Activated CD8-positive, alpha-beta memory T cell treated with anti-CD3 and anti-CD28 coated beads for 1 hour (primary cell): ENCODE results near the gene ARCN1.
"Not testable (repeated sequence)": the region's sequence is repeated elsewhere in the genome, so short reads cannot be mapped to it uniquely, and the experiment has no call there.

Source experiments
- DNase-seq, 2 donors: peaks; one replicate each; pipeline ENCODE4 v3.0.0-alpha.2; 2020; ENCODE audit warnings: low read depth in 1 of 2; ENCODE audit errors: extremely low read depth in 1 of 2

Gene ARCN1

DNA sequence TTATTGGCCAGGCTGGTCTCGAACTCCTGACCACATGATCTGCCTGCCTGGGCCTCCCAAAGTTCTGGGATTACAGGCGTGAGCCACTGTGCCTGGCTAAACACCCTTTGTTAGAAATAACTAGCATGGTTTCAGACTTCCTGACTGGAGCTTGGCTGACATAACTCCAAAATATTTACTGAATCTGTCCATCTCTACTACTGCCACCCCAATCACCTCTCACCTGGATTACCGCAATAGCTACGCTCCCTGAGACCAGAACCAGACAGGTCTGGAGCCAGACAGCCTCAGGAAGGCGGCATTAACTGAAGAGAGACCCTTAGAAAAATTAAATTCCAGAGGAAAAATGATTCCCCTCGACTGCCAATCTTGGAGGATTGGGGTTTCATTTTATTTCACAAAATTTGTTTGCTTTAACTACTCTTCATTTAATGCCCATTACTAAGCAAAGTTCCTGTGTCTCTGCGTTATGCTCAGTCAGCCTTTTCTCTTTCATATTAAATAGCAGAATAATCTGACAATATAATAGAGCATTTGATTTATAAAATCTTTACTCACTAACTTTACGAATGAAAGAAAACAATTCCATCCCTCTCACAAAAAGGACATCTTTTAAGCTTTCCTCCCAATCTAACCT lies 28.1 kb upstream of the ARCN1 start:
- DNase-seq: no peak

DNA sequence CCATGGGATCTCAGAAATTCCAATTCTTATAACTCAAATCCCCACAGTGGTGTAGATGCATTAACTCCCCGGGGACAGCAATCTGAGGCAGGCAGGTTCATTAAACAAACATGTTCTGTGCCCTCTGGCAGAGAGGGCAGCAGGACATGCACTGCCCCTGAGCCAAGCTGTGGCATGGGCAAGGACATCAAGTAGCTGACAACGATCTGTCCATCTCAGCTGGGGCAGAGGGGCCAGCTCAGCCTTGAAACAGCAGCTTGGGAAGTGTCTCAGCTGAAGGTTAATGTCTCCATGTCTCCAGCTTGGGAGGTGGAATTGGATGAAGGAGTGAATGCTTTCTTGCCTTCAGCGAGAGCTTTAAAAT lies 27.6 kb upstream of the ARCN1 start:
- no peak for DNase-seq

DNA sequence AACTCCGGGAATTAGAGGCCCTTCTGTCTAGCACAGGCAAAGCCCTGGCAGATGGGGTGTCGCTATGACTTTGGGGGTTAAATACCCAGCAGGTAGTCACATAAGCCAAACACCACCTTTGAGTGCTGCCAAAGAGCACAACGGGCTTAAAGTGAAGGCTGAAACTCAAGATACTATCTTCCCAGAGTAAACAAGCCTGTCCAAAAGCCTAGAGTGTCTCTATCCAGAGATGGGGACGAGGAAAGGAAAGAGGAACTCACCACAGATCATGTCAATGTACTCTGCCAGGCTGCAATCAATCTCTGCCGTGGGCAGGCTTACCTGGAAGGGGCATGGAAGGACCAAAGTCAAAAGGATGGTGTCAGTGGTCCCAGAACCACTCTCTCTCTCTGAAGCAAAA lies 26.7 kb upstream of the ARCN1 start:
- no peak for DNase-seq

DNA sequence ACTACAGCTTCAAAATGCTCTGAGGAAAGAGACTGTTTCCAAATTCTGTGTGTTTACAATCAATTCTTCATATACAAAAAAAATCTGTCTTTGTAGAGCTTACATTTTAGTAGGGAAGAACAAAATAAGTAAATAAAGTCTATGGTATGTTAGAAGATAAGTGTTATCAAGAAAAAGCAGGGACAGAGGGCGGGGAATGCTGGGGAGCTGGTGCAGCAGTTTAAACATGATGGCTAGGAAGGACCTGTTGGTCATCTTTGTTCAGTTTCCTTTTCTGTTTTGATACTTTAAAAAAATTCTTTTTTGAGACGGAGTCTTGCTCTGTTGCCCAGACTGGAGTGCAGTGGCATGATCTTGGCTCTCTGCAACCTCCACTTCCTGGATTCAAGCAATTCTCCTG lies 25.1 kb upstream of the ARCN1 start:
- DNase-seq: no peak

DNA sequence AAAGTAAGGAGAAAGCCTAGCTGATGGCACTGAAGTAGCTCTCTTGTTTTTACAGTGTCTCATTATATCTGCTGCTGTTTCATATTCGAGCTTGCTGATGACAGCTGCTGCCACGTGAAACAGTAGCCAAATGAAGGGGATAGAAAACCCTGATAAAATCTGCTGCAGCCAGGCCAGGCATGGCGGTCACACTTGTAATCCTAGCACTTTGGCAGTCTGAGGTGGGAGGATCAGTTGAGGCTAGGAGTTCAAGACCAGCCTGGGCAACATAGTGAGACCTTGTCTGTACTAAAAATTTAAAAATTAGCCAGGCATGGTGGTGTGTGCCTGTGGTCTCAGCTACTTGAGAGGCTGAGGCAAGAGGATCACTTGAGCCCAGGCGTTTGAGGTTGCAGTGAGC lies 19.9 kb upstream of the ARCN1 start:
- DNase-seq: no peak

DNA sequence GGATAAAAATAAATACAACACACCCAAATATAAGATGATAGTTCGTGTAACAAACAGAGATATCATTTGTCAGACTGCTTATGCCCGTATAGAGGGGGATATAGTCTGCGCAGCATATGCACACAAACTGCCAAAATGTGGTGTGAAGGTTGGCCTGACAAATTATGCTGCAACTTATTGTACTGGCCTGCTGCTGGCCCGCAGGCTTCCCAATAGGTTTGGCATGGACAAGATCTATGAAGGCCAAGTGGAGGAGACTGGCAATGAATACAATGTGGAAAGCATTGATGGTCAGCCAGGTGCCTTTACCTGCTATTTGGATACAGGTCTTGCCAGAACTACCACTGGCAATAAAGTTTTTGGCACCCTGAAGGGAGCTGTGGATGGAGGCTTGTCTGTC lies 11.4 kb upstream of the ARCN1 start:
- DNase-seq: no peak

DNA sequence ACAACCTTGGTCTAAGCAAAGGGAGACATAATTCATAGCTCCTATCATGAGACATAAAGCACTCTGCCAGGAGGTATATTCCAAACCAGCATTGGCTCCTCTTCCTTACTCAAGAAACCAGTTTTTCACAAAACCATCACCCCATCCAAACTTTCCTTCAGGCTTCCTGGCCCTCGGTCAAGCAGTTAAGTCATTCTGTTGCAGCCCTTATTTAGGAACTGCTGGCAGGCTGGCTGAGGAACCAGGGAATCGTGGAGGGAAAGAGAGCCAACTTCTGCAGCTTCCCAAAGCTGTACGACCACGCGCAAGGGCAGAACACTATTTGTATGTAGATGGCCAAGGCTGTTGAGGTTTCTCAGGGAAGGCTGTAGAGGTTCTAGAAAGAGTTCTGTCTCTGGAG lies 7.2 kb upstream of the ARCN1 start:
- no peak for DNase-seq

DNA sequence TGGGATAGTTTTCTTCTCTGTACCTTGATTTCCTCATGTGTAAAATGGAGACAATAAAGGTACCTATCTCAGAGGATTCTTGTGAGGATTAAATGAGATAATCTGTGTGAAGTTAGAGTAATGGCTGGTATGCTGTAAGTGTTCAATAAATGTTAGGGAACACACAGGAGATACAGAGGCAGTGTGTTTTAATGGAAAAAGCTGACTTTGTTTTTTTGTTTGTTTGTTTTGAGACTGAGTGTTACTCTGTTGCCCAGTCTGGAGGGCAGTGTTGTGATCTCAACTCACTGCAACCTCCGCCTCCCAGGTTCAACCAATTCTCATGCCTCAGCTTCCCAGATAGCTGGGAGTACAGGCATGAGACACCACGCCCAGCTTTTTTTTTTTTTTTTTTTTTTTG lies 2.5 kb upstream of the ARCN1 start:
- no peak for DNase-seq

DNA sequence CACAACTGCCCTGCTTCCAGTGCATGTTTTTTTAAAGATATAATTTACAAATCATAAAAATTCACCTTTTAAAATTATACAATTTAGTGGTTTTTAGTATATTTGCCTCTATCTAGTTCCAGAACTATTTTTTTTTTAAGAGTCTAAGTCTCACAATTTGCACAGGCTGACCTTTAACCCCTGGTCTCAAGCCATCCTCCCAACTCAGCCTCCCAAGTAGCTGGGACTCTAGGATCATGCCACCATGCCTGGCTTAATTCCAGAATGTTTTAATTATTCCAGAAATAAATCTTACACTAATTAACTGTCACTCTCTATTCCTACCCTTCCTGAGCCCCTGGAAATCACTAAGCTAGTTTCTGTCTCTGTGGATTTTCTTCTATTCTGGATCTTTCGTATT lies 1.4 kb upstream of the ARCN1 start:
- no peak for DNase-seq

DNA sequence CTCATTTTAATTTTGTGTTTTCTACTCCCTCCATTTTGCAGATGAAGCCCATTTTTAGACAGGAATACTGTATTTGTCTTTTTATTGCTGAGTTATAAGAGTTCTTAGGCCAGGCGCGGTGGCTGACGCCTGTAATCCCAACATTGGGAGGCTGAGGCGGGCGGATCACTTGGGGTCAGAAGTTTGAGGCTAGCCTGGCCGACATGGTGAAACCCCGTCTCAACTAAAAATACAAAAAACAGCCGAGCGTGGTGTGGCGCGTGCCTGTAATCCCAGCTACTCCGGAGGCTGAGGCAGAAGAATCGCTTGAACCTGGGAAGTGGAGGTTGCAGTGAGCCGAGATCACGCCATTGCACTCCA lies 528 bp upstream of the ARCN1 start:
- DNase-seq: not testable (repeated sequence)

DNA sequence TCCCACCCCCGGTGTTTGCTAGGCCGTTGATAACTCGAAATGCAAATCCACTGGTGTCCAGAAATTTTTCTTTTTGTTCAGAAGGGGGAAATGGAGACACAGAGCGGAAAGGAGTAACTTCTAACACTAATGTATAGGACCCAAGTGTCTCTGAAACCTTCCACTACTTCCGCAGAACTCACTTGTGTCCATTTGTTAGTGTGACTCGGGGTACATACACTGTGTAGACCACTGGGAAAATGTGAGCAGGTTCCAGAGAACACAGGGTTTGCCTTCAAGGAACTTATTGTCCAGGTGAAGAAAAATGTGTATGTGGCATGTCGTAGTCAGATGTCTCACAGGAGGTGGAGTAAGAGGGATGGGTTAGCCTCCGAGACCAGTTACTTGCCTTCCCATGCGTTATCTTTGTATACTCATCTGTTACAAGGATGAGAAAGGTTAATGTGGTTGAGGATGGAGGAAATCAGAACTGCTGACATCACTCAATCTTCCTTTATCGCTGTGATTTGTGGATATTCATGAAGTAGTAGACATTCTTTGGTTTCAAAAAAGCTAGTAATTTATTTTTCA lies 857 bp downstream of the ARCN1 start:
- no peak for DNase-seq

DNA sequence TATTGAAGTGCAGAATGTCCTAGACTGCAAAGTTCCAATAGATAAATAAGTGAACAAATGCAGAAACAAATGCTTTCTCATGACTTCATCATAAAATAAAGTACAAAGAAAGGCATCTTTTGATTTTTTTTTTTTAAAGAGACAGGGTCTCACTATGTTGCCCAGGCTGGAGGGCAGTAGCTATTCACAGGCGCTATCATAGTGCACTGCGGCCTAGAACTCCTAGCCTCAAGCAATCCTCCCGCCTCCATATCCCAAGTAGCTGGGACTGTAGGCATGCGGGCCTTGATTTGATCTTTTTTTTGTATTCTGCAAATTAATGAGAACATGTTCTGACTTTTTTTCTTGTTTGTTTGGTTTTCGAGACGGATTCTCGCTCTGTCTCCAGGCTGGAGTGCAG lies 2.4 kb downstream of the ARCN1 start:
- DNase-seq: no peak

DNA sequence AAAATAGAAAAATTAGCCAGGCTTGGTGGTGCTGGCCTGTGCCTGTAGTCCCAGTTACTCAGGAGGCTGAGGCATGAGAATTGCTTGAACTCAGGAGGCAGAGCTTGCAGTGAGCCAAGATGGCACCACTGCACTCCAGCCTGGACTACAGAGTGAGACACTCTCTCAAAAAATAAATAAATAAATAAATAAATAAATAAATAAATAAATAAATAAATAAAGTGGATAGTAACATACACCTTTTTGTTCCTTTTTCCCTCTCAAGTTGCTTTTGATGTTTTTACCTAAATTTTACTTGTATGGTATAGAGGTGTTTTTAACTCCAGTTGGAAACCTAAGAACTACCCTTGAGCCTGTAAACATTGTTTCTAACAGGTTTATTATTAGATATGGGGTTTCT lies 5.8 kb downstream of the ARCN1 start:
- DNase-seq: not testable (repeated sequence)

DNA sequence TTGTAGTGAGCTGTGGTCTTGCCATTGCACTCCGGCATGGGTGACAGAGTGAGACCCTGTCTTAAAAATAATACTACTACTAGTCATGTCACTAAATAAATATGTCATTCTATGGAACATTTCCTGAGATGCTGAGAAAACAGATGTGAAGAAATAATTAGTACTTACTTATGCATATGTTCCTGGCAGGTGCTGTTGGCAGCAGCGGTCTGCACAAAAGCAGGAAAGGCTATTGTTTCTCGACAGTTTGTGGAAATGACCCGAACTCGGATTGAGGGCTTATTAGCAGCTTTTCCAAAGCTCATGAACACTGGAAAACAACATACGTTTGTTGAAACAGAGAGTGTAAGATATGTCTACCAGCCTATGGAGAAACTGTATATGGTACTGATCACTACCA lies 8.8 kb downstream of the ARCN1 start:
- no peak for DNase-seq

DNA sequence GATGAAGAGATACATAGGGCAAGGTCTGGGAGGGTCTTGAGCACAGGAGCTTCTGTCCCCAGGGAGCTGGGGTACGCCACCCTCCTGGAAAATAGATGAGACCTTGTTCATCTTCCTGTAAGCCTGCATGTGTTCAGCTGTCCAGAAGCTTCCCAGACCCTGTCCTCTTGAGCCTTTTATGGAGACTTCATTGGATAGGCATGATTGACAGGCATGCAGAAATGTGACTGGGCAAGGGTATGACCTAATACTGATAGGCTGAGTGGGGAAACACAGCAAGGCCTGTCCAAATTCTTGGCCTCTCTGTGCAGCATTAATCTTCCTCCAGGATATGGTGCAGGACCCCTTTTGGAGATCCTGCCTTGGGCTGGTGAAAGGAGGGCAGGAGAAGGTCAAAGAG lies 15.7 kb downstream of the ARCN1 start:
- DNase-seq: no peak

DNA sequence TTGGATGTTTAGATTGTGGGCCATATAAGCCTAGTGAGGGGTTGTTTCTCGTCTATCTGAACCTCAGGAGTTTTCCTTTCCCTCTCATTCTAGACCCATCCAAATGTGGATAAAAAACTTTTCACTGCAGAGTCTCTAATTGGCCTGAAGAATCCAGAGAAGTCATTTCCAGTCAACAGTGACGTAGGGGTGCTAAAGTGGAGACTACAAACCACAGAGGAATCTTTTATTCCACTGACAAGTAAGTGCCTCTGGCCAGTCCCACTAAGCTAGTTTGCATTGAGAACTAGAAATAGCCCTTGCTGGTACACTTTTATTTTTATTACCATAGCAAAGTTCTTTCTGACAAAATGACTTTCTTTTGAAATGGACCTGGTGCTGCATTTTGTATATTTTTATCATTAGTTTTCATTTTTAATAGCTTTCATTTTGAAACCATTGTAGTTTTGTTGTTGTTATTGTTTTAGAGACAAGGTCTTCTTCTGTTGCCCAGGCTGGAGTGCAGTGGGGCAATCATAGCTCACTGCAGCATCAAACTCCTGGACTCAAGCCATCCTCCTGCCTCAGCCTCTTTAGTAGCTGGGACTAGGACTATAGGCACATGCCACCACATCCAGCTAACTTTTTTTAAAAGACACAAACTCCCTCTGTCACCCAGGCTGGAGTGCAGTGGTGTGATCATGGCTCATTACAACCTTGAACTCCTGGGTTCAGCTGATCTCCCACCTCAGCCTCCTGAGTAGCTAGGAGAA lies 20.6 kb downstream of the ARCN1 start:
- DNase-seq: no peak

DNA sequence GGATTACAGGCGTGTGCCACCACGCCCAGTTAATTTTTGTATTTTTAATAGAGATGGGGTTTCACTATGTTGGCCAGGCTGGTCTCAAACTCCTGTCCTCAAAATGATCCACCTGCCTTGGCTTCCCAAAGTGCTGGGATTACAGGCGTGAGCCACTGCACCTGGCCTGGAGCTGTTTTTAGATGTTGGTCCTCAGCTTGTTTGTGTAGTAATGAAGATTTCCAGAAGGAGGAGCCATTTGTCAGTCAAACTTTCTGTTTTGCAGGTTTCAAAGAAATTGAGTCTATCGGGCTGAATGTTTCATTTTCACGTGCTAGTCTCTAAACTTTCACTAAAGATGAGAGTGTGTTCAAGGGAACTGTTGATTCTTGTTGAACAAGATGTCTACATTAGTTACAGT lies 22.8 kb downstream of the ARCN1 start:
- DNase-seq: not testable (repeated sequence)

DNA sequence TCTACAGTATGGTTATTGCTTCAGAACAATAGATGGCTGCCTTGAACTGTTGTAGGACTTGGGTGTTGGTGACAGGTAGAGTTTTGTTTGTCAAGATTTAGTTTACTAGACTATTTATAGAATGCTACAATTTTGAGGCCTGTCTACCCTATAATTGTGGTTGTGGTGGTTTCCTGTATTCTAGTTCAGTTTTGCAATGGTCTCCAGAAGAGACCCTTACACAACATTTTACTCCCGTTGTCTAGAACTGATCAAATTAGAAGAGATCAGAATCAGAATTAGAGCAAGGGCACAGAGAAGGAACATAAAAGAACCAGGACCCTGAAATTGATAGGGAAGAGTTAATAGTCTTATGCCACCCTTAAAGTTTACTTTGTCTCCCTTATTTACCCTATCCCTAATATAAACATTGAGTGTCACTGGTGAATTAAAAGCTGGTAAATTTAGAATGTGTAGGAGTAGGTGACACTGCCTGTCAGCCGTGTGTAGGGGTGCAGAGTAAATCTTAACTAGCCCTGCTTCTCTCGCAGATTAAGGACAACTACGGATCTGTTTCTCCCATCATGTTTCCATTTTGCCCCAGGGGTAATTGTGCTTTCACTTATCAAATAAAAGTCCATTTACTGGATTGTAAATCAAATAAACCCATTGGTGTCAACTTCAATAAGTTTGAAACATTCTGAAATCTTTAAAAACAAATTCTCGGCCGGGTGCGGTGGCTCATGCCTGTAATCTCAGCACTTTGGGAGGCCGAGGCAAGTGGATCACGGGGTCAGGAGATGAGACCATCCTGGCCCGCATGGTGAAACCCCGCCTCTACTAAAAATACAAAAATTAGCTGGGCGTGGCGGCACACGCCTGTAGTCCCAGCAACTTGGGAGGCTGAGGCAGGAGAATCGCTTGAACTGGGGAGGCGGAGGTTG lies 24.3 kb downstream of the ARCN1 start:
- DNase-seq: no peak

DNA sequence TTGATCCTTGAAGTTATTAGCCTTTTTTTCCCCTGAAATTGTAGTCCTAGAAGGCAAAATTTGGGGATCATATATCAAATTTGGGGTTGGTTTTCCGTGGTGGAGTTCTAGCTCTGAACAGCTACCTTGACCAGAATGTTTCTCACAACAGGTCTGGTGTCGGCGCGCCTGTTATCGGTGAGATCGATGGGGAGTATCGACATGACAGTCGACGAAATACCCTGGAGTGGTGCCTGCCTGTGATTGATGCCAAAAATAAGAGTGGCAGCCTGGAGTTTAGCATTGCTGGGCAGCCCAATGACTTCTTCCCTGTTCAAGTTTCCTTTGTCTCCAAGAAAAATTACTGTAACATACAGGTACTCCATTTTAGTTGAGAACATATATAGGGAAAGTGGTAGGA lies 25.3 kb downstream of the ARCN1 start:
- DNase-seq: no peak

DNA sequence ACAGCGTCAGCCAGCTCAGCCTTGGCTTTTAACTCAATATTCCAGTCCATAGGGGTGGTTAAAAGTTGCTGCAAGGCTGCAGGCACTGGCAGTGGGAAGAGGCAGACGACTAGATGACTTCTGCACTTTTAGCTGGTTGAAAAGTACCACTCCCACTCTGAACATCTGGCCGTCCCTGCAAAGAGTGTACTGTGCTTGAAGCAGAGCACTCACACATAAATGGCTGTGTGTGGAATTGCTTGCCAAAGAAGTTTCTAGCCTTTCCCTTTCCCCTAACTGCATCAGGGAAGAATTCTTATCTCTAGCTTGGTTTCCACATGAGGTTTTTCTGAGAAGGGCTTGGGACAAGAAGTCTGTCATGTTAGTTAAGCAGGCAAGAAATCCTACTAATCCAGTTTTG lies 30.1 kb downstream of the ARCN1 start:
- DNase-seq: no peak

DNA sequence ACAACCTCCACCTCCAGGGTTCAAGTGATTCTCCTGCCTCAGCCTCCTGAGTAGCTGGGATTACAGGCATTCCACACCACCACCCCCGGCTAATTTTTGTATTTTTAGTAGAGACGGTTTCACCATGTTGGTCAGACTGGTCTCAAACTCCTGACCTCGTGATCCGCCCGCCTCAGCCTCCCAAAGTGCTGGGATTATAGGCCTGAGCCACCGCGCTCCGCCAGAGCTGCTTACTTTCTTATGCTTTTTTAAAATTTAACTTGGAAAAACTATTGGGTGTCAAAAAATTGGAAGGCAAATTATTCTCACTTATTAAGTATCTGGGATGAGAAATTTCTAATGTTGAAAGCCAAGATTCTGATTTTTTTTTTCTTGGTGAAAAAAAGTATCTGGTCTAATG lies 31.5 kb downstream of the ARCN1 start:
- DNase-seq: not testable (repeated sequence)

DNA sequence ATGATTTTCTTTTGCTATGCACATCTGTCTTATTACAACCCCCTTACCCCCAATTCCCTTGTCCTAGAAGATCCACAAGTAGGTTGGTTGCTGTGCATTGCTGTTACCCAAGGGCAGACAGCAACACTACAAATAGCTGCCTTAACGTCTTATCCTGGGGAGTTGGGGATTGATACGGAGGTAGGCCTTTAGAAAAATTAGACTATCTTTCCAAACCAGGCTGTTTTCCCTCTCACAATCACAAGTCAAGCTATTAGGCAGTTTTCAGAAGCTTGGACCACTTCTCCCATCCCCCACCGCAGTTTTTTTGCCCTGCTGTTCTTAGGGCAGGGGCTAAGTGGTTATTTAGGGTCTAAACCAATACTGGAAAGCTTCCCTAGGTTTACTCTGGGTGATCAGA lies 32.4 kb downstream of the ARCN1 start:
- DNase-seq: no peak
